GM12878 (cell line): Measurements from ENCODE around the gene PXMP4. TPM values are rescaled to one million over a fixed set of nuclear protein-coding genes. Genes with fewer than 3 reads are reported as not detected.

Experiments
- BCL11A ChIP-seq: IDR thresholded peaks from 2 replicates; pipeline ENCODE4 v1.6.1; 2011; ENCODE audit warnings: low read depth, low read length
- BMI1 ChIP-seq: fragments of 450-650 bp; IDR thresholded peaks from 2 replicates; pipeline ENCODE4 v1.6.1; 2016; ENCODE audit warnings: mild to moderate bottlenecking, moderate library complexity, borderline replicate concordance
- CBFB ChIP-seq: IDR thresholded peaks from 2 replicates; pipeline ENCODE4 v1.6.1; 2016; ENCODE audit warnings: antibody characterized with exemption, low read depth
- CHD1 ChIP-seq: IDR thresholded peaks from 2 replicates; pipeline ENCODE4 v1.6.1; 2012; ENCODE audit warnings: low read depth, low read length, improper control_type of control experiment
- CREB1 ChIP-seq: IDR thresholded peaks from 2 replicates; pipeline ENCODE4 v1.6.1; 2012; ENCODE audit warnings: low read depth, mild to moderate bottlenecking, inconsistent platforms
- EED ChIP-seq: sonication (generic); IDR thresholded peaks from 2 replicates; pipeline ENCODE4 v1.6.1; 2016; ENCODE audit warnings: antibody characterized with exemption, low read depth
- GABPA ChIP-seq: IDR thresholded peaks from 2 replicates; pipeline ENCODE4 v1.6.1; 2014; ENCODE audit warnings: antibody characterized with exemption, low read depth, mild to moderate bottlenecking, inconsistent platforms
- HDAC6 ChIP-seq: fragments of 200-600 bp; sonication (generic); IDR thresholded peaks from one replicate; pipeline ENCODE4 v1.8.0; 2017; ENCODE audit warnings: antibody characterized with exemption; ENCODE audit not compliant: unreplicated experiment
- MXI1 ChIP-seq: fragments of 150-350 bp; IDR thresholded peaks from 2 replicates; pipeline ENCODE4 v1.6.1; 2011; ENCODE audit warnings: low read depth, mild to moderate bottlenecking, inconsistent platforms, low read length, improper control_type of control experiment
- NR2C1 ChIP-seq: fragments of 450-650 bp; IDR thresholded peaks from 2 replicates; pipeline ENCODE4 v1.6.1; 2017; ENCODE audit warnings: antibody characterized with exemption, mild to moderate bottlenecking, moderate library complexity
- PML ChIP-seq: IDR thresholded peaks from 2 replicates; pipeline ENCODE4 v1.6.1; 2012; ENCODE audit warnings: low read length, inconsistent platforms
- POLR2A ChIP-seq: IDR thresholded peaks from 2 replicates; pipeline ENCODE4 v1.6.1; 2011; ENCODE audit warnings: low read depth, mild to moderate bottlenecking, low read length
- POLR2AphosphoS5 ChIP-seq: IDR thresholded peaks from 2 replicates; pipeline ENCODE4 v1.6.1; 2011; ENCODE audit warnings: mild to moderate bottlenecking, low read length, inconsistent platforms
- RELA ChIP-seq: fragments of 450-650 bp; IDR thresholded peaks from 2 replicates; pipeline ENCODE4 v1.8.0; 2014; ENCODE audit warnings: borderline replicate concordance; ENCODE audit not compliant: partially characterized antibody
- RFX5 ChIP-seq: IDR thresholded peaks from 2 replicates; pipeline ENCODE4 v1.6.1; 2011; ENCODE audit warnings: low read depth, low read length, improper control_type of control experiment
- SMAD1 ChIP-seq: fragments of 450-650 bp; IDR thresholded peaks from 2 replicates; pipeline ENCODE4 v1.6.1; 2018; ENCODE audit warnings: mild to moderate bottlenecking, low read depth; ENCODE audit not compliant: partially characterized antibody
- ZNF207 ChIP-seq: fragments of 450-650 bp; IDR thresholded peaks from 2 replicates; pipeline ENCODE4 v1.6.1; 2014; ENCODE audit warnings: antibody characterized with exemption, mild to moderate bottlenecking, borderline replicate concordance
- ZNF217 ChIP-seq: fragments of 450-650 bp; IDR thresholded peaks from 2 replicates; pipeline ENCODE4 v1.6.1; 2017; ENCODE audit warnings: antibody characterized with exemption, mild to moderate bottlenecking
- polyA plus RNA-seq, 11 experiments: library from polyadenylated mRNA; depleted of rRNA in 4 of 11; unstranded in 6 of 11; stranded (reverse) in 5 of 11; fragments of >200 nt; fragmentation: Nextera tagmentation in 4 of 11; fragmentation: Illumina TruSeq in 1 of 11; extraction: Ambion mirVana in 4 of 11; extraction: Trizol in 1 of 11; gene quantifications; 1 replicate in 1 of 11; 2 replicates in 10 of 11; pipeline versions ENCODE4 v1.2.1 to v1.2.3, GENCODE V29; 2011 to 2016; ENCODE audit warnings: inconsistent platforms in 2 of 11, missing spikeins in 2 of 11, low read depth in 1 of 11
- total RNA-seq, 4 experiments: library from RNA; depleted of rRNA in 3 of 4; stranded (reverse); fragments of >200 nt in 3 of 4; fragmentation: Illumina TruSeq in 1 of 4; extraction: Trizol in 1 of 4; gene quantifications; 2 replicates each; pipeline versions ENCODE4 v1.2.1 to v1.2.3, GENCODE V29; 2013 to 2021
- TF ChIP-seq, protein P1 (sequence below): IDR thresholded peaks from 2 replicates; pipeline ENCODE4 v1.6.1; 2011; ENCODE audit warnings: mild to moderate bottlenecking, low read depth, low read length, moderate library complexity; ENCODE audit not compliant: insufficient replicate concordance
- TF ChIP-seq, protein P2 (sequence below): fragments of 450-650 bp; IDR thresholded peaks from 2 replicates; pipeline ENCODE4 v1.6.1; 2018; ENCODE audit warnings: mild to moderate bottlenecking, low read depth, moderate library complexity; ENCODE audit not compliant: partially characterized antibody
- TF ChIP-seq, protein P3 (sequence below): IDR thresholded peaks from 2 replicates; pipeline ENCODE4 v1.6.1; 2011; ENCODE audit warnings: low read depth, mild to moderate bottlenecking, low read length, moderate library complexity, borderline replicate concordance; ENCODE audit errors: extremely low read depth
- TF ChIP-seq, protein P4 (sequence below): fragments of 150-350 bp; IDR thresholded peaks from 2 replicates; pipeline ENCODE4 v1.6.1; 2014; ENCODE audit warnings: mild to moderate bottlenecking, low read depth, low read length
- TF ChIP-seq, protein P5 (sequence below): IDR thresholded peaks from 2 replicates; pipeline ENCODE4 v1.6.1; 2012; ENCODE audit warnings: low read depth, low read length, improper control_type of control experiment
- TF ChIP-seq, protein P6 (sequence below): fragments of 450-650 bp; IDR thresholded peaks from 2 replicates; pipeline ENCODE4 v1.6.1; 2017; ENCODE audit warnings: low read depth, mild to moderate bottlenecking, moderate library complexity

The PXMP4 gene
- total and polyA plus RNA-seq, 10 of the 15 experiments (the other 5 are each of a cell fraction or from before 2014, with no cell fraction given) = 3.6 to 19.2 (median 8.6) TPM

DNA sequence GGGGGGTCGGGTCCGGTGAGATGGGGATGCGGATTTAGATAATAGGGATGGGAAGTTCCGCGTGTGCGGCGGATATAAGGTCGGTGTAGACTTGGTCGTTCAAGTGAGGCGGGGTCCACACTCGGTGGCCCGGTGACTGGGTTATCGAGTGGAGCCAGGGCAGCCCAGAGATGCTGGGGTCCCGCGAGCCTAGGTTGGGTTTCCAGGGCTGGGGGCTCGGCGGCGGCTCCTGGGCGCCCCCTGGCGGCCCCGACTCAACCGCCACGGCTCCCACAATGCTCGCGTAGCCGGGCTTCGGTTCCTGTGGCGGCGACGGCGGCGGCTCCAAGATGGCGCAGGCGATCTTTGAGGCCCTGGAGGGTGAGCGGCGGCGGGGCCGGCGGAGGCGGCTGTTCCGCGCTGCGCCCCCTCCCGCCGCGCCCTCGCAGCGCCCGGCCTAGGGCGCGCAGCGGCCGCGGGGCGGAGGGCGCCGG, 11.6 kb upstream of the PXMP4 start, which contains the start of gene ZNF341 (continued):
- TF ChIP-seq RELA = no peak
- no peak for TF ChIP-seq ZNF217
- TF ChIP-seq BMI1 = no peak
- TF ChIP-seq, protein P1, sequence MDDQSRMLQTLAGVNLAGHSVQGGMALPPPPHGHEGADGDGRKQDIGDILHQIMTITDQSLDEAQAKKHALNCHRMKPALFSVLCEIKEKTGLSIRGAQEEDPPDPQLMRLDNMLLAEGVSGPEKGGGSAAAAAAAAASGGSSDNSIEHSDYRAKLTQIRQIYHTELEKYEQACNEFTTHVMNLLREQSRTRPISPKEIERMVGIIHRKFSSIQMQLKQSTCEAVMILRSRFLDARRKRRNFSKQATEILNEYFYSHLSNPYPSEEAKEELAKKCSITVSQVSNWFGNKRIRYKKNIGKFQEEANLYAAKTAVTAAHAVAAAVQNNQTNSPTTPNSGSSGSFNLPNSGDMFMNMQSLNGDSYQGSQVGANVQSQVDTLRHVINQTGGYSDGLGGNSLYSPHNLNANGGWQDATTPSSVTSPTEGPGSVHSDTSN = no peak
- no peak for TF ChIP-seq CHD1
- no peak for TF ChIP-seq SMAD1
- TF ChIP-seq POLR2AphosphoS5 = no peak
- TF ChIP-seq MXI1 = no peak
- no peak for TF ChIP-seq BCL11A
- TF ChIP-seq, protein P2, sequence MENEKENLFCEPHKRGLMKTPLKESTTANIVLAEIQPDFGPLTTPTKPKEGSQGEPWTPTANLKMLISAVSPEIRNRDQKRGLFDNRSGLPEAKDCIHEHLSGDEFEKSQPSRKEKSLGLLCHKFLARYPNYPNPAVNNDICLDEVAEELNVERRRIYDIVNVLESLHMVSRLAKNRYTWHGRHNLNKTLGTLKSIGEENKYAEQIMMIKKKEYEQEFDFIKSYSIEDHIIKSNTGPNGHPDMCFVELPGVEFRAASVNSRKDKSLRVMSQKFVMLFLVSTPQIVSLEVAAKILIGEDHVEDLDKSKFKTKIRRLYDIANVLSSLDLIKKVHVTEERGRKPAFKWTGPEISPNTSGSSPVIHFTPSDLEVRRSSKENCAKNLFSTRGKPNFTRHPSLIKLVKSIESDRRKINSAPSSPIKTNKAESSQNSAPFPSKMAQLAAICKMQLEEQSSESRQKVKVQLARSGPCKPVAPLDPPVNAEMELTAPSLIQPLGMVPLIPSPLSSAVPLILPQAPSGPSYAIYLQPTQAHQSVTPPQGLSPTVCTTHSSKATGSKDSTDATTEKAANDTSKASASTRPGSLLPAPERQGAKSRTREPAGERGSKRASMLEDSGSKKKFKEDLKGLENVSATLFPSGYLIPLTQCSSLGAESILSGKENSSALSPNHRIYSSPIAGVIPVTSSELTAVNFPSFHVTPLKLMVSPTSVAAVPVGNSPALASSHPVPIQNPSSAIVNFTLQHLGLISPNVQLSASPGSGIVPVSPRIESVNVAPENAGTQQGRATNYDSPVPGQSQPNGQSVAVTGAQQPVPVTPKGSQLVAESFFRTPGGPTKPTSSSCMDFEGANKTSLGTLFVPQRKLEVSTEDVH = no peak
- TF ChIP-seq, protein P3, sequence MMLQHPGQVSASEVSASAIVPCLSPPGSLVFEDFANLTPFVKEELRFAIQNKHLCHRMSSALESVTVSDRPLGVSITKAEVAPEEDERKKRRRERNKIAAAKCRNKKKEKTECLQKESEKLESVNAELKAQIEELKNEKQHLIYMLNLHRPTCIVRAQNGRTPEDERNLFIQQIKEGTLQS = no peak
- peak; percentile 57; the same call in 1 of the 2 replicates for TF ChIP-seq POLR2A
- TF ChIP-seq, protein P4, sequence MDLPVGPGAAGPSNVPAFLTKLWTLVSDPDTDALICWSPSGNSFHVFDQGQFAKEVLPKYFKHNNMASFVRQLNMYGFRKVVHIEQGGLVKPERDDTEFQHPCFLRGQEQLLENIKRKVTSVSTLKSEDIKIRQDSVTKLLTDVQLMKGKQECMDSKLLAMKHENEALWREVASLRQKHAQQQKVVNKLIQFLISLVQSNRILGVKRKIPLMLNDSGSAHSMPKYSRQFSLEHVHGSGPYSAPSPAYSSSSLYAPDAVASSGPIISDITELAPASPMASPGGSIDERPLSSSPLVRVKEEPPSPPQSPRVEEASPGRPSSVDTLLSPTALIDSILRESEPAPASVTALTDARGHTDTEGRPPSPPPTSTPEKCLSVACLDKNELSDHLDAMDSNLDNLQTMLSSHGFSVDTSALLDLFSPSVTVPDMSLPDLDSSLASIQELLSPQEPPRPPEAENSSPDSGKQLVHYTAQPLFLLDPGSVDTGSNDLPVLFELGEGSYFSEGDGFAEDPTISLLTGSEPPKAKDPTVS = 0 out of 2 replicates have a peak, but pooled peaks have one; percentile 14
- peak; percentile 43; the same call in 1 of the 2 replicates for TF ChIP-seq EED
- TF ChIP-seq NR2C1 = peak; percentile 68; the same call in 1 of the 2 replicates
- no peak for TF ChIP-seq GABPA
- TF ChIP-seq ZNF207 = no peak
- no peak for TF ChIP-seq HDAC6
- TF ChIP-seq, protein P5, sequence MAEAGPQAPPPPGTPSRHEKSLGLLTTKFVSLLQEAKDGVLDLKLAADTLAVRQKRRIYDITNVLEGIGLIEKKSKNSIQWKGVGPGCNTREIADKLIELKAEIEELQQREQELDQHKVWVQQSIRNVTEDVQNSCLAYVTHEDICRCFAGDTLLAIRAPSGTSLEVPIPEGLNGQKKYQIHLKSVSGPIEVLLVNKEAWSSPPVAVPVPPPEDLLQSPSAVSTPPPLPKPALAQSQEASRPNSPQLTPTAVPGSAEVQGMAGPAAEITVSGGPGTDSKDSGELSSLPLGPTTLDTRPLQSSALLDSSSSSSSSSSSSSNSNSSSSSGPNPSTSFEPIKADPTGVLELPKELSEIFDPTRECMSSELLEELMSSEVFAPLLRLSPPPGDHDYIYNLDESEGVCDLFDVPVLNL = no peak
- TF ChIP-seq PML = no peak
- TF ChIP-seq, protein P6, sequence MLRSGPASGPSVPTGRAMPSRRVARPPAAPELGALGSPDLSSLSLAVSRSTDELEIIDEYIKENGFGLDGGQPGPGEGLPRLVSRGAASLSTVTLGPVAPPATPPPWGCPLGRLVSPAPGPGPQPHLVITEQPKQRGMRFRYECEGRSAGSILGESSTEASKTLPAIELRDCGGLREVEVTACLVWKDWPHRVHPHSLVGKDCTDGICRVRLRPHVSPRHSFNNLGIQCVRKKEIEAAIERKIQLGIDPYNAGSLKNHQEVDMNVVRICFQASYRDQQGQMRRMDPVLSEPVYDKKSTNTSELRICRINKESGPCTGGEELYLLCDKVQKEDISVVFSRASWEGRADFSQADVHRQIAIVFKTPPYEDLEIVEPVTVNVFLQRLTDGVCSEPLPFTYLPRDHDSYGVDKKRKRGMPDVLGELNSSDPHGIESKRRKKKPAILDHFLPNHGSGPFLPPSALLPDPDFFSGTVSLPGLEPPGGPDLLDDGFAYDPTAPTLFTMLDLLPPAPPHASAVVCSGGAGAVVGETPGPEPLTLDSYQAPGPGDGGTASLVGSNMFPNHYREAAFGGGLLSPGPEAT = 0 out of 2 replicates have a peak, but pooled peaks have one; percentile 14
- TF ChIP-seq CBFB = no peak
- TF ChIP-seq RFX5 = no peak
- peak; percentile 52; the same call in 1 of the 2 replicates for TF ChIP-seq CREB1
